ENCODE measurements around the gene ALS2CL.

DNA sequence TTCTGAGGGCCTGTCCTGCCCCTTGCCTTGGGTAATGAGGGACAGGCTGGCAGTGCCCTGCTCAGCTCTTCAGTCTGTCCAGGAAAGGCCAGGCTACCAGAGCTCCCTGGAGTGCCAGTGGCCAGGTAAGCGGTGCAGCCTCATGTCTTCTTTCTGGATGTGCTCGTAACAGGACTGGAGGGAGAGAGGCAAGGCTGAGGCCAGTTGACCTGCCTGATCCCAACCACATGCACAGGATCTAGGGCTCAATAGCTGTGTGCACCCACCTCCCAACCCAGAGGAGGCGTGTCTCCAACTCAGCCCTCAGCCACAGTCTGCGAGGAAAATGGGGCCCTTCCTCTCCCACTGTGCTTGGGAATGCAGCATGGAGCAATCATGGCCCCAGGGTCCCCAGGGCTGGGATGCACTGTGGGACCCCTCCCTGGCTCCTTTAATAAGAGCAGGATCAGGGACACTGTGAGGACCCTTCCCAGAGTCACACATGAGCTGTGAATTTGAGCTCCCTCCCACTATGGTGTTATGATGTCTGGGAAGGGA lies 22.5 kb downstream of the ALS2CL start:
- TF ChIP-seq, protein P1, sequence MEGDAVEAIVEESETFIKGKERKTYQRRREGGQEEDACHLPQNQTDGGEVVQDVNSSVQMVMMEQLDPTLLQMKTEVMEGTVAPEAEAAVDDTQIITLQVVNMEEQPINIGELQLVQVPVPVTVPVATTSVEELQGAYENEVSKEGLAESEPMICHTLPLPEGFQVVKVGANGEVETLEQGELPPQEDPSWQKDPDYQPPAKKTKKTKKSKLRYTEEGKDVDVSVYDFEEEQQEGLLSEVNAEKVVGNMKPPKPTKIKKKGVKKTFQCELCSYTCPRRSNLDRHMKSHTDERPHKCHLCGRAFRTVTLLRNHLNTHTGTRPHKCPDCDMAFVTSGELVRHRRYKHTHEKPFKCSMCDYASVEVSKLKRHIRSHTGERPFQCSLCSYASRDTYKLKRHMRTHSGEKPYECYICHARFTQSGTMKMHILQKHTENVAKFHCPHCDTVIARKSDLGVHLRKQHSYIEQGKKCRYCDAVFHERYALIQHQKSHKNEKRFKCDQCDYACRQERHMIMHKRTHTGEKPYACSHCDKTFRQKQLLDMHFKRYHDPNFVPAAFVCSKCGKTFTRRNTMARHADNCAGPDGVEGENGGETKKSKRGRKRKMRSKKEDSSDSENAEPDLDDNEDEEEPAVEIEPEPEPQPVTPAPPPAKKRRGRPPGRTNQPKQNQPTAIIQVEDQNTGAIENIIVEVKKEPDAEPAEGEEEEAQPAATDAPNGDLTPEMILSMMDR (IDR thresholded peaks at IDR 0.05), result no peak
- TF ChIP-seq POLR2A (IDR thresholded peaks at IDR 0.05), result no peak

Measured in esophagus squamous epithelium (tissue), 4 donors.